Esophagus squamous epithelium (tissue), 5 donors: Measurements from ENCODE around the gene SNCAIP. TPM values are rescaled to one million over a fixed set of nuclear protein-coding genes. Genes with fewer than 3 reads are reported as not detected.

ENCODE experiments used
- DNase-seq: peaks from one replicate; lab custom pipeline; 2025; lab: John Stamatoyannopoulos, UW
- H3K27ac ChIP-seq, 4 donors: fragments of 200-600 bp; sonication (generic); one replicate each; pipeline ENCODE4 v1.5.1; 2016 to 2019; ENCODE audit warnings: mild to moderate bottlenecking in 1 of 4
- H3K27me3 ChIP-seq, 4 donors: fragments of 200-600 bp; sonication (generic); 1 replicate in 3 of 4; 2 replicates in 1 of 4; pipeline versions ENCODE4 v1.5.1 to v1.6.0; 2017 to 2021; ENCODE audit warnings: antibody characterized with exemption in 1 of 4
- H3K36me3 ChIP-seq, 3 donors: fragments of 200-600 bp; sonication (generic); one replicate each; pipeline ENCODE4 v1.5.1; 2016 to 2019
- H3K4me1 ChIP-seq, 3 donors: fragments of 200-600 bp; sonication (generic); one replicate each; pipeline ENCODE4 v1.5.1; 2017 to 2019
- H3K4me3 ChIP-seq, 4 donors: fragments of 200-600 bp; sonication (generic); 1 replicate in 3 of 4; 2 replicates in 1 of 4; pipeline ENCODE4 v1.5.1; 2016 to 2019; ENCODE audit warnings: mild to moderate bottlenecking in 2 of 4, moderate library complexity in 1 of 4
- H3K9me3 ChIP-seq, 3 donors: fragments of 200-600 bp; sonication (generic); one replicate each; pipeline ENCODE4 v1.5.1; 2016 to 2019
- CTCF ChIP-seq, 6 experiments: fragments of 450-650 bp in 4 of 6; fragments of 200-600 bp in 2 of 6; sonication (generic) in 2 of 6; IDR thresholded peaks; one replicate each; pipeline ENCODE4 v1.5.1; 2016 to 2019; ENCODE audit warnings: antibody characterized with exemption in 6 of 6, mild to moderate bottlenecking in 4 of 6, moderate library complexity in 4 of 6
- POLR2A ChIP-seq, 4 donors: fragments of 450-650 bp; IDR thresholded peaks; one replicate each; pipeline ENCODE4 v1.6.1; 2017; ENCODE audit warnings: antibody characterized with exemption in 4 of 4, mild to moderate bottlenecking in 4 of 4, moderate library complexity in 3 of 4
- WGBS, 2 donors: methylation state at CpG; one replicate each; pipeline ENCODE4 v1.1.5; 2018; 5-methylcytosine and 5-hydroxymethylcytosine counted together
- intact Hi-C: fragments of 100-400 bp; cut with DNase I; formaldehyde crosslinking; loops from one replicate; pipeline ENCODE4 v1.15.0; 2022
- total RNA-seq, 4 donors: library from RNA; depleted of rRNA; stranded (reverse); fragments of >200 nt; gene quantifications; one replicate each; pipeline ENCODE4 v1.1.0, GENCODE V29; 2016
- donor health status: DM: yes; HTN: yes; CAD: no.

Gene SNCAIP
- total RNA-seq, 4 donors from 2014 or later = 0.48 to 3.3 (median 2.3) TPM

- DNase-seq = no peak
- 86% methylated on average over 1 of the region's 1 CpG; no CpG with 5 or more reads in 1 of the 2 donors for WGBS, 2 donors
- Histone ChIP-seq H3K36me3 (no peaks in the 10 kb centered on the region), H3K27me3 (no peaks in the 10 kb centered on the region), H3K4me1 (peaks cover 0 to 5% (median 0%) of the 10 kb centered on the region in 3 donors), H3K27ac (no peak overlapping the region), H3K4me3 (no peak overlapping the region), H3K9me3 (no peaks in the 10 kb centered on the region)
- intact Hi-C loops = no loop called here
- TF ChIP-seq POLR2A (IDR thresholded peaks at IDR 0.05) (no peak), CTCF (IDR thresholded peaks at IDR 0.05) (no peak)
Observed at GRCh38 chr5:122363623-122364022, 51.6 kb downstream of the SNCAIP start.

- Histone ChIP-seq H3K4me3 (no peak overlapping the region), H3K9me3 (no peaks in the 10 kb centered on the region), H3K4me1 (peaks cover 0 to 7% (median 0%) of the 10 kb centered on the region in 3 donors), H3K27ac (no peak overlapping the region), H3K36me3 (no peaks in the 10 kb centered on the region), H3K27me3 (no peaks in the 10 kb centered on the region)
- intact Hi-C loops = no loop called here
- 38 to 66% methylated on average over 3 of the region's 3 CpGs for WGBS, 2 donors
- DNase-seq = no peak
- TF ChIP-seq CTCF (IDR thresholded peaks at IDR 0.05) (no peak), POLR2A (IDR thresholded peaks at IDR 0.05) (no peak)
Observed at GRCh38 chr5:122366501-122366900, 54.5 kb downstream of the SNCAIP start.

- H3K36me3 ChIP-seq = no peaks in the 10 kb centered on the region
- intact Hi-C loops = no loop called here
- TF ChIP-seq CTCF (IDR thresholded peaks at IDR 0.05) = no peak
- TF ChIP-seq POLR2A (IDR thresholded peaks at IDR 0.05) = no peak
- no peak overlapping the region for H3K4me3 ChIP-seq
- peaks cover 0 to 14% (median 0%) of the 10 kb centered on the region in 3 donors for H3K4me1 ChIP-seq
- no peak overlapping the region for H3K27ac ChIP-seq
- 58 to 60% methylated on average over 3 of the region's 3 CpGs for WGBS, 2 donors
- no peaks in the 10 kb centered on the region for H3K9me3 ChIP-seq
- DNase-seq = no peak
- H3K27me3 ChIP-seq = no peaks in the 10 kb centered on the region
Observed at GRCh38 chr5:122367456-122367855, 55.4 kb downstream of the SNCAIP start.

GRCh38 chr5:122368510-122369251 is 56.6 kb downstream of the SNCAIP start:
- Histone ChIP-seq H3K27ac (no peak overlapping the region), H3K4me3 (no peak overlapping the region), H3K36me3 (no peaks in the 10 kb centered on the region), H3K4me1 (peaks cover 0 to 14% (median 0%) of the 10 kb centered on the region in 3 donors), H3K27me3 (no peaks in the 10 kb centered on the region), H3K9me3 (no peaks in the 10 kb centered on the region)
- no peak for DNase-seq
- WGBS, 2 donors = 67 to 80% methylated on average over 5 of the region's 5 CpGs
- intact Hi-C loops = no loop called here
- TF ChIP-seq CTCF (IDR thresholded peaks at IDR 0.05) (no peak), POLR2A (IDR thresholded peaks at IDR 0.05) (no peak)

- H3K4me1 ChIP-seq = peaks cover 0 to 14% (median 0%) of the 10 kb centered on the region in 3 donors
- no peaks in the 10 kb centered on the region for H3K27me3 ChIP-seq
- H3K9me3 ChIP-seq = no peaks in the 10 kb centered on the region
- 36 to 38% methylated on average over 4 of the region's 4 CpGs for WGBS, 2 donors
- DNase-seq = no peak
- TF ChIP-seq POLR2A (IDR thresholded peaks at IDR 0.05) (no peak), CTCF (IDR thresholded peaks at IDR 0.05) (no peak)
- intact Hi-C loops = no loop called here
- H3K4me3 ChIP-seq = no peak overlapping the region
- no peaks in the 10 kb centered on the region for H3K36me3 ChIP-seq
- no peak overlapping the region for H3K27ac ChIP-seq
Observed at GRCh38 chr5:122369253-122369815, 57.3 kb downstream of the SNCAIP start.
